Ectodermal cell (in vitro differentiated cells): ENCODE measurements around the gene KIR2DL3. TPM values are rescaled to one million over a fixed set of nuclear protein-coding genes. Genes with fewer than 3 reads are reported as not detected.
"Not testable (repeated sequence)": the region's sequence is repeated elsewhere in the genome, so short reads cannot be mapped to it uniquely, and the experiment has no call there.

ENCODE experiments used
- H3K27ac ChIP-seq: 2 replicates; pipeline ENCODE4 v1.7.0; 2013; ENCODE audit warnings: mild to moderate bottlenecking, low read depth, low read length; ENCODE audit not compliant: insufficient read depth, poor library complexity, severe bottlenecking
- H3K27me3 ChIP-seq: 2 replicates; pipeline ENCODE4 v1.7.0; 2013; ENCODE audit warnings: mild to moderate bottlenecking, low read length; ENCODE audit not compliant: insufficient read depth, control insufficient read depth, poor library complexity, severe bottlenecking
- H3K36me3 ChIP-seq: one replicate; pipeline ENCODE4 v1.7.0; 2013; ENCODE audit warnings: low read length; ENCODE audit not compliant: control insufficient read depth, insufficient read depth
- H3K4me1 ChIP-seq: one replicate; pipeline ENCODE4 v1.7.0; 2013; ENCODE audit warnings: low read length; ENCODE audit not compliant: control insufficient read depth, insufficient read depth
- H3K4me3 ChIP-seq: 2 replicates; pipeline ENCODE4 v1.7.0; 2013; ENCODE audit warnings: low read depth, low read length, control low read depth; ENCODE audit not compliant: insufficient read depth
- H3K9me3 ChIP-seq: 2 replicates; pipeline ENCODE4 v1.7.0; 2013; ENCODE audit warnings: mild to moderate bottlenecking, low read length, moderate library complexity; ENCODE audit not compliant: control insufficient read depth
- WGBS, 2 experiments: methylation state at CpG; one replicate each; pipeline ENCODE4 v1.1.7; 2013; ENCODE audit warnings: missing lambda C conversion rate in 2 of 2; 5-methylcytosine and 5-hydroxymethylcytosine counted together
- polyA plus RNA-seq, 4 experiments: library from polyadenylated mRNA; stranded (reverse); fragments of 50-300 nt; gene quantifications; one replicate each; pipeline ENCODE4 v1.2.3, GENCODE V29; 2013

Gene KIR2DL3
- not detected for polyA plus RNA-seq (2013, experiment 1 of 4)
- polyA plus RNA-seq (2013, experiment 2 of 4), result not detected
- polyA plus RNA-seq (2013, experiment 3 of 4), result not detected
- polyA plus RNA-seq (2013, experiment 4 of 4), result not detected

DNA sequence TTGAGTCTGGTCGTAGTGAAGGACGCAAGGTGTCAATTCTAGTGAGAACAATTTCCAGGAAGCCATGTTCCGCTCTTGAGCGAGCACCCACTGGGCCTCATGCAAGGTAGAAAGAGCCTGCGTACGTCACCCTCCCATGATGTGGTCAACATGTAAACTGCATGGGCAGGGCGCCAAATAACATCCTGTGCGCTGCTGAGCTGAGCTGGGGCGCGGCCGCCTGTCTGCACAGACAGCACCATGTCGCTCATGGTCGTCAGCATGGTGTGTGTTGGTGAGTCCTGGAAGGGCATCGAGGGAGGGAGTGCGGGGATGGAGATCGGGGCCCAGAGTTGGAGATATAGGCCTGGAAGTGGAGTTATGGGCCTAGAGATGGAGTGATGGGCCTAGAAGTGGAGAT, at the start of gene KIR2DL3:
KIR2DL3 (plus strand) TSS at position 208 of the 400 bp plus-strand sequence; CDS start at position 241, 33 bp downstream.
- H3K27me3 ChIP-seq, H3K4me1 ChIP-seq, H3K27ac ChIP-seq, H3K9me3 ChIP-seq, H3K4me3 ChIP-seq, H3K36me3 ChIP-seq: not testable (repeated sequence)
- WGBS, 2 experiments, result 82 to 85% methylated on average over 16 of the region's 16 CpGs

DNA sequence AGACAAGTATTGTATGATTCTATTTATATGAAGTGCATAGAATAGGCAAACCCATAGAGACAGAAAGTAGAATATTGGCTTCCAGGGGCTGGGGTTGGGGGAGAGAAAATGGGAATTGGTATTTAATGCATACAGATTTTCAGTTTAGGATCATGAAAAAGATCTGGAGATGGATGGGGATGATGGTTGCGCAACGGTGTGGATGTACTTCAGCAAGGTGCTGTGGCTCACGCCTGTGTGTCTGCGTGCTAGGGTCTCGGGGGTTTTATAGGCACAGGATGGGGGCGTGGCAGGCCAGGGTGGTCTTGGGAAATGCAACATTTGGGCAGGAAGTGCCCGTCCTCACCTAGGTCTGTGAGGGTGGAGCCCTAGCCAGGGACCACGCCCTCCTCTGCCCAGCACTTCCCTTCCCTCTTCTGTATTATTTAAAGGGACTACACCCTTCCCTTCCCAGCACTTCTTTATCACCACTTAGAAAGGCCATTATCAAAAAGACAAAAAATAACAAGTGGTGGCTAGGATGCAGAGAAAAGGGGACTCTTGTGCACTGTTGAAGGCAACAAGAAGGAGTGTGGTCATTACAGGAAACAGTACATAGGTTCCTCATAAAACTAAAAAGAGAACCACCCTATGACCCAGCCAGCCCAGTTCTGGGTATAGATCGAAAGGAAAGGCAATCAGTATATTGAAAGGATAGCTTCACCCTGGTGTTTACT, 46.6 kb upstream of the KIR2DL3 start:
- H3K4me3 ChIP-seq, result no peak overlapping the region
- 59 to 63% methylated on average over 9 of the region's 9 CpGs for WGBS, 2 experiments
- H3K9me3 ChIP-seq, result peaks cover 19% of the 10 kb centered on the region
- no peak overlapping the region for H3K27ac ChIP-seq
- no peaks in the 10 kb centered on the region for H3K36me3 ChIP-seq
- H3K4me1 ChIP-seq, result no peaks in the 10 kb centered on the region
- H3K27me3 ChIP-seq, result no peaks in the 10 kb centered on the region

DNA sequence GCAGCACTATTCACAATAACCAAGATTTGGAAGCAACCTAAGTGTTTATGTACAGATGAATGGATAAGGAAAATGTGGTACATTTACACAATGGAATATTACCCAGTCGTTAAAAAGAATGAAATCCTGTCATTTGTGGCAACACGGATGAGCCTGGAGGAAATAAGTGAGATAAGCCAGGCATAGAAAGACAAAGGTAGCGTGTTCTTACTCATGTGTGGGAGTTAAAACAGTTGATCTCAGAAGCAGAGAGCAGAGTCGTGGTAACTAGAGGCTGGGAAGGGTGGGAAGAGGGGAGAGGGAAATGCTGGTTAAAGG, 46.1 kb upstream of the KIR2DL3 start:
- WGBS, 2 experiments, result 45 to 55% methylated on average over 4 of the region's 4 CpGs
- Histone ChIP-seq H3K4me3 (no peak overlapping the region), H3K27ac (no peak overlapping the region), H3K27me3 (no peaks in the 10 kb centered on the region), H3K9me3 (peaks cover 17% of the 10 kb centered on the region), H3K36me3 (no peaks in the 10 kb centered on the region), H3K4me1 (no peaks in the 10 kb centered on the region)

DNA sequence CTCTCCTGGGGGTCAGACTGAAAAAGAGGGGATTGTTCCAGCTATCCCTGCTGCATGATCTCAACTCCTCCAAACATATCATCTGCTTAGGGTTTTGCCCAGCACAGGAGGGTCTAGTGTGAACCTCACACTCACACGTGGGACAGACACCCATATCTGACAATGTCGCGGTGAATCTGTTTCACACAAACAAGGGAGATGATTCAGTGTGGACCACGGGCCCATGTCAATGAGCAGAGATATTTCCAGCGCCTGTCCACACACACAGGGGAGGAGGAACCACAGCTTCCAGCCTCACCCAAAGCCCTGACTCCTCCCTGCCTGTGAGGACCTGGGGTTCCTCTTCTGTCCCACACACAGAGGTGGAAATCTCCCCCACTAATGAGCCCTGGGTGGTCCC, 43.7 kb upstream of the KIR2DL3 start:
- Histone ChIP-seq H3K9me3 (peaks cover 13% of the 10 kb centered on the region), H3K4me3 (no peak overlapping the region), H3K27ac (no peak overlapping the region), H3K4me1 (no peaks in the 10 kb centered on the region), H3K27me3 (no peaks in the 10 kb centered on the region), H3K36me3 (no peaks in the 10 kb centered on the region)
- WGBS, 2 experiments, result 66 to 71% methylated on average over 5 of the region's 5 CpGs

DNA sequence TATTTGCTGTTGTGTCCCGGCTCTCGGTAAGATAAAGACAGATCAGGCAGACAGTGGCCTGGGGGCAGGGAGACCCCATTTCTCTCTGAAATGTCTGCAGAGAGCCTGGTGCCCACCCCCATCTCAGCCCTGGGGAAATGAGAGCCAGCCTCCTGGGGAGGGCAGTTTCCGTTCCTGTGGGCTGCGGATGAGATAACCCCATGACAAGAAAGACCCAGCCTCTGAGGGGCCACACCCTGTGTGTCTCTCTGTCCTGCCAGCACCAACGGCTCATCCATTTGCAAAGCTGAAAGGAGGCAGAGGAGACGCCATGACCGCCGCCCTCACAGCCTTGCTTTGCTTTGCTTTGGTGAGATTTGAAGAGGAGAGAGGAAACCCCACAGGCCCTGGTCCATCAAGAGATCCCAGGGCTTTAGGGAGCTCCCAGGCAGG, 42.2 kb upstream of the KIR2DL3 start:
- Histone ChIP-seq H3K4me3 (no peak overlapping the region), H3K27ac (no peak overlapping the region), H3K4me1 (no peaks in the 10 kb centered on the region), H3K27me3 (no peaks in the 10 kb centered on the region), H3K36me3 (no peaks in the 10 kb centered on the region), H3K9me3 (peaks cover 17% of the 10 kb centered on the region)
- WGBS, 2 experiments, result 86 to 87% methylated on average over 8 of the region's 8 CpGs

DNA sequence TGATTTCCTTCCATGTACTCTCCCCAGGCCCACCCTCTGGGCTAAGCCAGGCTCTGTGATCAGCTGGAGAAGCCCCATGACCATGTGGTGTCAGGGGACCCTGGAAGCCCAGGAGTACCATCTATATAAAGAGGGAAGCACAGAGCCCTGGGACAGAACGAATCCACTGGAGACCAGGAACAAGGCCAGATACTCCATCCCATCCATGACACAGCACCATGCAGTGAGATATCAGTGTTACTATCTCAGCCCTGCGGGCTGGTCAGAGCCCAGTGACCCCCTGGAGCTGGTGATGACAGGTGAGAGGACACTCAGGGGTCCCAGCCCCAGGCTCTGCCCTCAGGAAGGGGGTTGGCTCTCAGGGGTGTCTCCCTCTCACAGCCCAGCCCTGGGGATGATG, 41.5 kb upstream of the KIR2DL3 start:
- no peaks in the 10 kb centered on the region for H3K36me3 ChIP-seq
- WGBS, 2 experiments, result 29 to 46% methylated on average over 2 of the region's 2 CpGs
- no peaks in the 10 kb centered on the region for H3K27me3 ChIP-seq
- no peak overlapping the region for H3K4me3 ChIP-seq
- H3K27ac ChIP-seq, result no peak overlapping the region
- H3K4me1 ChIP-seq, result no peaks in the 10 kb centered on the region
- peaks cover 14% of the 10 kb centered on the region for H3K9me3 ChIP-seq

DNA sequence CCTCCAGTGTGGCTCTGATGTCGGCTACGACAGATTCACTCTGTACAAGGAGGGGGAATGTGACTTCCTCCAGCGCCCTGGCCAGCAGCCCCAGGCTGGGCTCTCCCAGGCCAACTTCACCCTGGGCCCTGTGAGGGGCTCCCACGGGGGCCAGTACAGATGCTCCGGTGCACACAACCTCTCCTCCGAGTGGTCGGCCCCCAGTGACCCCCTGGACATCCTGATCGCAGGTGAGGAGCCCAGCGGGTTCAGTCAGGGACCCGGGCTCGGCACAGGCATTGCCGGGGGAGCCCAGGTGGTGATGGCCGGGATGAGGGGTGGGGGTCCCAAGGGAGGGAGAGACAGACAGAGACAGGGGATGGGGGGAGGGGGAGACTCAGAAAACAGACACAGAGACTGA, 40.6 kb upstream of the KIR2DL3 start:
- H3K27ac ChIP-seq, H3K4me3 ChIP-seq, H3K4me1 ChIP-seq, H3K36me3 ChIP-seq, H3K27me3 ChIP-seq, H3K9me3 ChIP-seq: not testable (repeated sequence)
- 84 to 86% methylated on average over 13 of the region's 13 CpGs for WGBS, 2 experiments

DNA sequence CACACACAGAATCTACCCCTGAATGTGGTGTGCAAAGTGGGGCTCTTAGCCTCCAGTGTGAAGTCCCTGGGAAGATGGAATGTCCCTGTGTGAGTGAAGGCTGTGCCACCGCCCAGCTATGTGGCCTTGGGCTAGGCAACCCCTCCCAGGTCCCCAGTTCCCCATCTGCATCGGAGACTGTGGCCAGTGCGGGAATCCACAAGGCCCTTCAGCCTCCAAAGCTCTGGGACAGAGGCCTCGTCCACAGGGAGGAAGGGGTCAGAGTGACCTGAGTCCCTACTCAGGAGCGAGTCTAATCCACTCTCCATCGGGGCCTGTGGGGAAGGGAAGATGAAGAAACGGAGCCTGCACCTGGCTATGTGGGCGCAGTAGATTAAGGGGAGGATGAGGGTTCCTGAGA, 33.4 kb upstream of the KIR2DL3 start:
- H3K27ac ChIP-seq, result no peak overlapping the region
- H3K27me3 ChIP-seq, result no peaks in the 10 kb centered on the region
- WGBS, 2 experiments, result 69 to 71% methylated on average over 8 of the region's 8 CpGs
- peaks cover 20% of the 10 kb centered on the region for H3K9me3 ChIP-seq
- no peak overlapping the region for H3K4me3 ChIP-seq
- no peaks in the 10 kb centered on the region for H3K36me3 ChIP-seq
- no peaks in the 10 kb centered on the region for H3K4me1 ChIP-seq

DNA sequence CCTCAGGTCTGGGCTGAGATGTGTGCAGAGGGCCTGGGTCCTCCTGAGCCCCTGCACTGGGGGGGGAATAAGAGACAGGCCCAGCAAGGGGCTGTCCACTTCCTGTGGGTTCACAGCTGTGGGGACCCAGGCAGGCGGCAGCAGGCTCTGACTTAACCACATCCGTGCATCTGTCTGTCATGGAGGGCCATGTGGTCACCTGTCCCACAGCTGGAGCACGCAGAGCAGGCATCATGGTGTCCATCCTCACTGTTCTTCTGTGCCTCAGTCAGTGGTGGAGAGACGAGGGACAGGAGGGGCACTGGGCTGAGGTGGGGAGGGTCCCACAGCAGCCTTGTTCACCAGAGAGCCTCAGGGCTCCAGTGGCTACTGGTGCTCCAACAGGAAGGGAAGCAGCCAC, 30.4 kb upstream of the KIR2DL3 start:
- H3K27me3 ChIP-seq, result no peaks in the 10 kb centered on the region

DNA sequence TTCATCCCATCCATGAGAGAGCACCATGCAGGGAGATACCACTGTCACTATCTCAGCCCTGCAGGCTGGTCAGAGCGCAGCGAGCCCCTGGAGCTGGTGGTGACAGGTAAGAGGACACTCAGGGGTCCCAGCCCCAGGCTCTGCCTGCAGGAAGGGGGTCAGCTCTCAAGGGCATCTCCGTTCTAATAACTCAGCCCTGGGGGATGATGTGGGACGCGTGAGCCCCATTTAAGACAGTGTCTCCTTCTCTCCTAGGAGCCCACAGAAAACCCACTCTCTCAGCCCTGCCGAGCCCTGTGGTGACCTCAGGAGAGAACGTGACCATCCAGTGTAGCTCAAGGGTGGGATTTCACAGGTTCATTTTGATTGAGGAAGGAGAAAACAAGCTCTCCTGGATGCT, 29.5 kb upstream of the KIR2DL3 start:
- Histone ChIP-seq H3K4me3 (no peak overlapping the region), H3K27ac (no peak overlapping the region), H3K36me3 (no peaks in the 10 kb centered on the region), H3K9me3 (peaks cover 11% of the 10 kb centered on the region), H3K27me3 (no peaks in the 10 kb centered on the region), H3K4me1 (no peaks in the 10 kb centered on the region)
- 76 to 79% methylated on average over 7 of the region's 7 CpGs for WGBS, 2 experiments

More for the DNA sequence above, 30.4 kb upstream of the KIR2DL3 start:
- 62 to 66% methylated on average over 4 of the region's 4 CpGs for WGBS, 2 experiments
- H3K4me3 ChIP-seq, result no peak overlapping the region
- no peak overlapping the region for H3K27ac ChIP-seq
- no peaks in the 10 kb centered on the region for H3K36me3 ChIP-seq
- no peaks in the 10 kb centered on the region for H3K4me1 ChIP-seq
- peaks cover 15% of the 10 kb centered on the region for H3K9me3 ChIP-seq
